GM20431 (cell line): ENCODE results near the gene CLEC4E.
"Not testable (repeated sequence)": the region's sequence is repeated elsewhere in the genome, so short reads cannot be mapped to it uniquely, and the experiment has no call there.

Experiments used
- in situ Hi-C: fragments of 300-500 bp; cut with MseI, MboI; formaldehyde crosslinking; loops from one replicate; pipeline ENCODE4 v1.15.0; 2020; ENCODE audit warnings: low sequenced_read_pairs; ENCODE audit not compliant: unreplicated experiment

Gene CLEC4E

GRCh38 chr12:8546591-8546990 lies 5.9 kb upstream of the CLEC4E start:
- in situ Hi-C loops, result loop anchor here (25.0 kb wide), 1 partner anchor 341 kb away; no protein-coding TSS in a partner anchor

GRCh38 chr12:8544295-8544694 lies 3.6 kb upstream of the CLEC4E start:
- in situ Hi-C loops, result loop anchor here (25.0 kb wide), 1 partner anchor 343 kb away; no protein-coding TSS in a partner anchor

- in situ Hi-C loops, result loop anchor here (25.0 kb wide), 1 partner anchor 346 kb away; no protein-coding TSS in a partner anchor
Measured at GRCh38 chr12:8541562-8541961, 857 bp upstream of the CLEC4E start.

GRCh38 chr12:8537820-8538219 lies 2.9 kb downstream of the CLEC4E start:
- in situ Hi-C loops, result loop anchor here (25.0 kb wide), 1 partner anchor 349 kb away; no protein-coding TSS in a partner anchor

- in situ Hi-C loops, result loop anchor here (25.0 kb wide), 1 partner anchor 355 kb away; no protein-coding TSS in a partner anchor
Measured at GRCh38 chr12:8532045-8532444, 8.7 kb downstream of the CLEC4E start.

- in situ Hi-C loops, result loop anchor here (25.0 kb wide), 1 partner anchor 360 kb away; no protein-coding TSS in a partner anchor
Measured at GRCh38 chr12:8527250-8528130, 13.2 kb downstream of the CLEC4E start.

- in situ Hi-C loops, result no loop called here
Measured at GRCh38 chr12:8519171-8519570, 21.5 kb downstream of the CLEC4E start.

GRCh38 chr12:8517971-8518370 lies 22.7 kb downstream of the CLEC4E start:
- in situ Hi-C loops, result no loop called here

- in situ Hi-C loops, result no loop called here
Measured at GRCh38 chr12:8513256-8513655, 27.4 kb downstream of the CLEC4E start, which contains the start of gene CLEC4D. Gene CLEC4D (plus strand): TSS chr12:8513503. CDS start chr12:8513733, 230 bp downstream.

GRCh38 chr12:8508910-8509841 lies 31.5 kb downstream of the CLEC4E start:
- in situ Hi-C loops, result no loop called here

GRCh38 chr12:8508223-8508622 lies 32.5 kb downstream of the CLEC4E start:
- in situ Hi-C loops, result no loop called here

GRCh38 chr12:8507596-8507995 lies 33.1 kb downstream of the CLEC4E start:
- in situ Hi-C loops, result no loop called here

- in situ Hi-C loops, result no loop called here
Measured at GRCh38 chr12:8504351-8504750, 36.4 kb downstream of the CLEC4E start.

- in situ Hi-C loops, result no loop called here
Measured at GRCh38 chr12:8501720-8502119, 39.0 kb downstream of the CLEC4E start.

- in situ Hi-C loops, result no loop called here
Measured at GRCh38 chr12:8499616-8500015, 41.1 kb downstream of the CLEC4E start.

- in situ Hi-C loops, result not testable (repeated sequence)
Measured at GRCh38 chr12:8496074-8496473, 44.6 kb downstream of the CLEC4E start.

GRCh38 chr12:8495671-8496070 lies 45.0 kb downstream of the CLEC4E start:
- in situ Hi-C loops, result not testable (repeated sequence)

GRCh38 chr12:8493084-8493483 lies 47.6 kb downstream of the CLEC4E start:
- in situ Hi-C loops, result no loop called here

GRCh38 chr12:8491646-8492530 lies 48.8 kb downstream of the CLEC4E start:
- in situ Hi-C loops, result no loop called here
